ENCODE results near the gene PSMD11. TPM values are rescaled to one million over a fixed set of nuclear protein-coding genes. Genes with fewer than 3 reads are reported as not detected.
A peak's percentile ranks its signal among the peaks of the same experiment; 100 is the strongest.

Gene PSMD11
- total RNA-seq, 1 experiment from 2014 or later, result 119 TPM

DNA sequence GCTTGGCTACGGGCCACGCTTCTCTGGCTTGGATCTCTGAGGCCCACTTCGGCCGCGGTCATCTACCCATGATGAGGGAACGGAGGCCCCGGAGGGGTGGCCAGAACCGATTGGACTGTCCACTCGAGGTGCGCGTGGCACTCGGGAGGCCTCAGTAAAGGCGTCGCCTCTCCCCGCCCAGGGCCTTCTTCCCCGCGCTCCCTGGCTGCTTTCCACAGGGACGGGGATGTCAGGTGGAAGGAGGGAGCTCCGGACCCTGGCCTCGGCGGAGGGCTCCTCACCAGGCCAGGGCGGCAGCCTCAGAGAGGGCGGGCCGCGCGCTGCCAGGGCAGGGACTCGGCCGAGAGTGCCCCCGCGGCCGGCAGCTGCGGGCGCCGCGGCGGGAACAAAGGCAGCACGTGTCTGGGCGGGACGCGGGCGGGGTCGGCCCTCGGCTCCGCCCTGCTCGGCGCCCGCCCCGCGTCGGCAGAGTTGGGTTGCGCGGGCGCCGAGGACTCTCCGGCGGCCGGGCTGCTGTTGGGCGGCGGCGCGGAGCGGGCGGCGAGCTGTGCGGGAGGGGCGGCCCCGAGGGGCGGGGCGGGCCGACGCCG is 41.9 kb downstream of the PSMD11 start:
- DNase-seq (ENCODE audit: low read depth, low spot score), result peak; percentile 77
- in situ Hi-C loops (cut with HindIII; ENCODE audit: low pct_unique_long_range_greater_than_20kb, low sequenced_read_pairs), result no loop called here

GRCh38 chr17:32486701-32487472 is 42.6 kb downstream of the PSMD11 start, which contains the start of gene CDK5R1:
Gene CDK5R1, plus strand, starts transcription at chr17:32486993. Its CDS starts 628 bp downstream, at chr17:32487621.
- DNase-seq (ENCODE audit: low read depth, low spot score), result peak; percentile 76
- in situ Hi-C loops (cut with HindIII; ENCODE audit: low pct_unique_long_range_greater_than_20kb, low sequenced_read_pairs), result no loop called here

- in situ Hi-C loops (cut with HindIII; ENCODE audit: low pct_unique_long_range_greater_than_20kb, low sequenced_read_pairs), result no loop called here
- peak; percentile 14 for DNase-seq (ENCODE audit: low read depth, low spot score)
Measured at GRCh38 chr17:32487473-32488176, 43.3 kb downstream of the PSMD11 start.

GRCh38 chr17:32488177-32488542 is 43.9 kb downstream of the PSMD11 start:
- DNase-seq (ENCODE audit: low read depth, low spot score), result no peak
- in situ Hi-C loops (cut with HindIII; ENCODE audit: low pct_unique_long_range_greater_than_20kb, low sequenced_read_pairs), result no loop called here

DNA sequence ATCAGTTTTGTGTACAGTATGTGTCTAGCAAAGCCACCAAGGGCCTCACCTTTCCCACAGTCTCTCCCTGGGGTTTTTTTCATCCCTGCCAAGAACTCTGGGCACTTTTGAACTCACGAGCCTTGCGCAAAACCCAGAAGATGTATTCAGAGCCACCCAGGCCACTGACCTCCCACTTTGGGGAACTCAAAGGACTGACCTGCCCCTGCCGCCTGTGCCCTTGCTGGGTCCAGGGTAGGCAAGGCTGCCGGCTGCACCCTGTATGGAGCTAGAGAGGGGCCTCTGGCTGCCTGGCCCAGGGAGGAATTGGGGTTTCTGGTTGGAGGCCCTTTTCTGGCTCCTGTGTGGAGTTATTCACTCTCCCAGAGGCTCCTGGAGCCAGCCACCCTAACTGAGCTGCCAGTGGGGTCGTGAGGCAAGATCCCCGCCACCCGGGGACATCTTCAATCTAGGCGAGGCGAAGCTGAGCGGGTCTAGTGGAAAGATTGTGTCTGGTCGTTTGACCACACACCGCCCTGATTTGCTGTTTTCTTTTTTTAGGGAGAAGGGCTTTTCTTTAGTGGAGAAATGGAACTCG is 44.4 kb downstream of the PSMD11 start:
- in situ Hi-C loops (cut with HindIII; ENCODE audit: low pct_unique_long_range_greater_than_20kb, low sequenced_read_pairs), result no loop called here
- no peak for DNase-seq (ENCODE audit: low read depth, low spot score)

- in situ Hi-C loops (cut with HindIII; ENCODE audit: low pct_unique_long_range_greater_than_20kb, low sequenced_read_pairs), result no loop called here
Measured at GRCh38 chr17:32489320-32490100, 45.2 kb downstream of the PSMD11 start.

GRCh38 chr17:32490101-32490482 is 45.8 kb downstream of the PSMD11 start:
- DNase-seq (ENCODE audit: low read depth, low spot score), result peak; percentile 63
- in situ Hi-C loops (cut with HindIII; ENCODE audit: low pct_unique_long_range_greater_than_20kb, low sequenced_read_pairs), result no loop called here

More at GRCh38 chr17:32489320-32490100, 45.2 kb downstream of the PSMD11 start:
- DNase-seq (ENCODE audit: low read depth, low spot score), result no peak

GRCh38 chr17:32491371-32492263 is 47.3 kb downstream of the PSMD11 start:
- peak; percentile 33 for DNase-seq (ENCODE audit: low read depth, low spot score)
- in situ Hi-C loops (cut with HindIII; ENCODE audit: low pct_unique_long_range_greater_than_20kb, low sequenced_read_pairs), result no loop called here

DNA sequence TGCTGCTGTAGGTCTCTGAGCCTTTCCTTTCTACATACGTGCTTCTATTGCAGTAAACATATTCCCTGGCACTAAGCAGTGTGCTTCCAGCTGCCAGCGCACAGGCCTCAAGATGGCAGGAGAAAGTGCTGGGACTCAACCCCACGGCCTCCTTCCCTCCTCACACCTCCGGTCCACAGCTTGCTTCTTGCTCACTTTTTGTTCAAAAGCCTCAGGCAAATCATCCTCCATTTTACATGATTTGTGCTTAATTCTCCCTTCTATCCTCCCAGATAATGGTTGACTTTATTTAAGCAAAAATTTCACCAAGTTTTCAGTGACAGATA is 47.9 kb downstream of the PSMD11 start:
- in situ Hi-C loops (cut with HindIII; ENCODE audit: low pct_unique_long_range_greater_than_20kb, low sequenced_read_pairs), result no loop called here
- DNase-seq (ENCODE audit: low read depth, low spot score), result no peak

DNA sequence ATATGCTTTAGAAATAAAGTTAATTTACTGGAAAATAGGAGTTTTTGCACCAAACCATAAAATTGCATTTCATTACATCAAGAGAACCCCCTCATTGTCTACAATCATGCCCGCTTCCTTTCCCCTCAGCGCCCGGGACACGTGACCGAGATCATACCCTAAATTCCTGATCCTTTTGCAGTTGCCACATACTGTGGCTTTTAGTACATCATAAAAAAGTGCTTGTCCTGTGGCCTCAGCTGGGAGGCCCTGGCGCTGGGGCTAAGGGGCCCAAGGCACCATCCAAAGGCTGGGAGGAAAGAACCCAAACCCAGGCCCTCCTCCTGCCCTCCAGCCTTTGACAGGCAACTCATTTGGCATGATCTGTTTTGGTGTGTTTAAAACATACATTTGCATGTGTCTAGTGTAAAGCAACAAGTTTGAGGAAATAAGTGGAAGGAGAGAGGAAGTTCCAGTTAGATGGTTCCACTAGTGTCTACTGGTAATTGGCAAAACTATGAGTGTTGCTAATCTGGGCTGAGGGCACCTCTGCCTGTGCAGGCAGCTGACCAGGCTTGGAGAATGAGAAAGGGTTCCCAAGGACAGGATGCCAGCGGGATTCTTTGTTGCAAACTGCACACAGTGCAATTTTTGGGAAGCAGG is 48.5 kb downstream of the PSMD11 start:
- in situ Hi-C loops (cut with HindIII; ENCODE audit: low pct_unique_long_range_greater_than_20kb, low sequenced_read_pairs), result no loop called here
- DNase-seq (ENCODE audit: low read depth, low spot score), result peak; percentile 47

GRCh38 chr17:32493571-32493970 is 49.3 kb downstream of the PSMD11 start:
- DNase-seq (ENCODE audit: low read depth, low spot score), result no peak
- in situ Hi-C loops (cut with HindIII; ENCODE audit: low pct_unique_long_range_greater_than_20kb, low sequenced_read_pairs), result no loop called here

- in situ Hi-C loops (cut with HindIII; ENCODE audit: low pct_unique_long_range_greater_than_20kb, low sequenced_read_pairs), result no loop called here
- DNase-seq (ENCODE audit: low read depth, low spot score), result no peak
Measured at GRCh38 chr17:32493976-32494513, 49.7 kb downstream of the PSMD11 start.

GRCh38 chr17:32494621-32495358 is 50.5 kb downstream of the PSMD11 start:
- no peak for DNase-seq (ENCODE audit: low read depth, low spot score)
- in situ Hi-C loops (cut with HindIII; ENCODE audit: low pct_unique_long_range_greater_than_20kb, low sequenced_read_pairs), result no loop called here

GRCh38 chr17:32495359-32496231 is 51.3 kb downstream of the PSMD11 start:
- DNase-seq (ENCODE audit: low read depth, low spot score), result no peak
- in situ Hi-C loops (cut with HindIII; ENCODE audit: low pct_unique_long_range_greater_than_20kb, low sequenced_read_pairs), result no loop called here
